C4-2B (cell line): ENCODE data around the gene XRCC6.

Experiments
- CTCF ChIP-seq: fragments of 450-650 bp; conservative IDR thresholded peaks from 2 replicates; pipeline ENCODE4 v1.5.1; 2017; ENCODE audit warnings: mild to moderate bottlenecking
- ZFX ChIP-seq: fragments of 450-650 bp; IDR thresholded peaks from 2 replicates; pipeline ENCODE4 v1.6.1; 2017

- TF ChIP-seq CTCF, result no peak
- no peak for TF ChIP-seq ZFX
Measured at GRCh38 chr22:41660416-41660815, 39.3 kb downstream of the XRCC6 start.
